Posterior vena cava (tissue), 2 donors: ENCODE measurements around the gene PLEKHA5. TPM values are rescaled to one million over a fixed set of nuclear protein-coding genes. Genes with fewer than 3 reads are reported as not detected.
"Not testable (repeated sequence)": the region's sequence is repeated elsewhere in the genome, so short reads cannot be mapped to it uniquely, and the experiment has no call there.

Source experiments
- DNase-seq: peaks from one replicate; pipeline ENCODE4 v3.0.0-alpha.2; 2020; ENCODE audit warnings: low spot score
- intact Hi-C, 2 donors: fragments of 100-400 bp; cut with DNase I; formaldehyde crosslinking; loops; one replicate each; pipeline versions ENCODE4 v1.14.1 to v1.14.2; 2022 to 2023
- total RNA-seq, 2 donors: library from RNA; stranded (reverse); fragmentation: NEBNext Ultra II Directional; extraction: Animal tissue kit (Norgen Biotek cat#: 25700); gene quantifications; one replicate each; pipeline ENCODE4 v1.2.1, GENCODE V29; 2021
- donor health status: DM: yes; HTN: yes; CAD: no.
- donor health status: DM: yes; HTN: yes; CAD: no.

Gene PLEKHA5
- total RNA-seq, 2 donors from 2014 or later: 22.5 to 27.4 TPM

DNA sequence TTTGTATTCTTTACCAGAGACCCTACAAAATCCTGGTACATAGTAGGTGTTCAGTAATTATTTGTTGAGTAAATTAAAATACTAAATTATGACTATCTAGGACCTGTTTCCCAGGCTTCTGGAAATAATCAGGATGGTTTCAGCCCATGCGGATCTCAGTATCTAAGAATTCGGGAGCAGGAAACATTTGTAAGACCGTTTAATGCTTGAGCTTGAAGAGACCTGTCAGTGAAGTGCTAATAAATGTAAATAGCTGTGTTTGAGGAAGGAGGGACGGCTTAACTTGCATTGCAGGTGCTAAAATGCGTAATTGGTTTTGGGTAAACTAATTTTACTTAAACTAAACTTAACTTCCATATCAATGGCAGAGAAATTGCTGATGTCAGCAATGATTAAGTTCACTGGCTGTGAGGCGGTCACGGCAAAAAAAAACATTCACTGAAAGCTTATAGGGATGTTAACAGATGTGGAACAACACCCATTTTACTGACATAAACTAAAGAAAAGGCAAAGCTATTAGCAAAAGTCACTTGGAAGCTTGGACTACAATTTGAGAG, 281.2 kb downstream of the PLEKHA5 start:
- intact Hi-C loops: no loop called here
- no peak for DNase-seq

DNA sequence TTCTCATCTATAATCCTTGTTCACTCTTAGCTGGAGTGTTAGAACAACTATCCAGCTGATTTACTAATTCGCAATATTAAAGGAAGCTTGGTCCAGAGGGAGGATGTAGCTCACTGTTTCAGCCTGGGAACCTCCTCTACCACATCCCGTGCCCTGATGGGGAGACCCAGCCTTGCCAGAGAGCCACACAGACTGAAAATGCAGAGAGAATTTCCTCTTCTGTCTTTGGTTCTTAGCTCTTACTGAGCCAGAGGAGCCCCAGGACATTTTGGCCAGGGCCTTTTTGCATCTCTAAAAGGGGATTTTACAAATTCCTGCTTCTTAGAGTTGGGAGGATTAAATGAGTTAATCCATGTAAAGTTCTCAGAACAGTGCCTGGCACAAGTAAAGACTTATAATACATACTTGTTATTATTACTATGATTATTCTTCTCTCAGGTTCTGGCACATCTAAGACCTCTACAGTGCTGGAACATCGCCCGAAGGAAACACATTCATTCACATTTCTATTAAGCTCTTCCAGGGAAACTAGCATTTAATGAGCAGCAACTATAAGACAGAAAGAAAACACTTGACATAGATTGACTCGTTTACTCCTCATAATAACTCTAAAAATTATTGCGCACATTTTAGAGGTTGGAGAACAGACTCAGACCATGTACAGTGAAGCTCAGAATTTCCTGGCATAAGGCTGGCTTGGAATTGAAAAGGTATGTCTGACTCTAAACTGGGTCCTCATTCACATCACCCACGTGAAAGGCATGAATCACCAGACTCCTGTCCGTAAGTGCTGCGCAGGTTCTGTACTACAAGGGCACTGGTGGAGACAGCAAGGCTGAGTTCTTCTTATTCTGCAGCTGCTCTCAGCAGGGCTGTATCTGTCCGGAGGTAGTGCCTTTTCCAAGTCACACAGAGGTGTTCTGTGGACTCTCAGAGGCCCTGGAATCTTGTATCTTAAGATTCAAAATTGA, 282.0 kb downstream of the PLEKHA5 start:
- intact Hi-C loops: no loop called here

DNA sequence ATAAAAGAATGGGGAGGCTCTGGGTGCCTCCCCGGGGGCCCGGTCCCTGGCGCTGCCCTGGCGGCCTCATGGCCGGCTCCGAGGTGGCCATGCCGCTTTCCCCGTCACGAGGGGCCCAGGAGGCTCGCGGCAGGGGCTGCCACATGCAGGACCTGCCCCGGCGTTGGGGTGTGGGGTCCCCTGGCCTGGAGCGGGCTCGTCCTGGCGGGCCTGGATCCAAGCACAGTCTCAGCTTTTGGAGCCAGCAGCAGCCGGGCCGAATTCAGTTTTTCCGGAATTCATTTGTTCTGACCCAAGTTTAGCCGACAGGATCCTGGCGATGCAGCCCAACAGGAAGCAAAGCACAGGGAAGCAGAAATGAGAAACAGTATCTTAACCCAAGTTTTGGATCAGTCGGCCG, 283.3 kb downstream of the PLEKHA5 start:
- intact Hi-C loops: no loop called here
- no peak for DNase-seq

More for the DNA sequence above, 282.0 kb downstream of the PLEKHA5 start:
- DNase-seq: no peak

DNA sequence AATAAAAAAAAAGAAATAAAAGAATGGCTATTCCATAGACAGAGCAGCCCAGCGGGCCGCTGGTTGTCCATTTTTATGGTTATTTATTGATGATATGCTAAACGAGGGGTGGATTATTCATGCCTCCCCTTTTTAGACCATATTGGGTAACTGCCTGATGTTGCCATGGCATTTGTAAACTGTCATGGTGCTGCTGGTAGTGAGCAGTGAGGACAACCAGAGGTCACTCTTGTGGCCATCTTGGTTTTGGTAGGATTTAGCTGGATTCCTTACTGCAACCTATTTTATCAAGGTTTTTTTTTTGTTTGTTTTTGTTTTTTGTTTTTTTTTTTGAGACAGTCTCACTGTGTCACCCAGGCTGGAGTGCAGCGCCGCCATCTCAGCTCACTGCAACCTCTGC, 284.0 kb downstream of the PLEKHA5 start:
- DNase-seq, intact Hi-C loops: not testable (repeated sequence)

DNA sequence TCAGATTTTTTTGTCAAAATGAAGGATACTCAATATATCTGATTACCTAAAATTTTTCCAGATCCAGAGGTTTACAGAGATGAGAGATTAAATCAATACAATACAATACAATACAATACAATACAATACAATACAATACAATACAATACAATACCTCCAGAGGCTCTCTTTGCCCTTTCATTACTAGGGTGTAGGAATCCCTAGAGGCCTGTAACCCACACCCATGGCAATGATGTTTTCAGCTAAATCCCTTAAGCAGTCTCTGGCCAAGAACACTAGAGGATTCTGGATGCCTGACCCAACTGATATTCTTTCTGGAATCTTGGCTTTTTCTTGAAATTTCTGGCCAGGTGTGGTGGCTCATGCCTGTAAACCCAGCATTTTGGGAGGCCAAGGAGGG, 286.0 kb downstream of the PLEKHA5 start:
- intact Hi-C loops: no loop called here
- no peak for DNase-seq

DNA sequence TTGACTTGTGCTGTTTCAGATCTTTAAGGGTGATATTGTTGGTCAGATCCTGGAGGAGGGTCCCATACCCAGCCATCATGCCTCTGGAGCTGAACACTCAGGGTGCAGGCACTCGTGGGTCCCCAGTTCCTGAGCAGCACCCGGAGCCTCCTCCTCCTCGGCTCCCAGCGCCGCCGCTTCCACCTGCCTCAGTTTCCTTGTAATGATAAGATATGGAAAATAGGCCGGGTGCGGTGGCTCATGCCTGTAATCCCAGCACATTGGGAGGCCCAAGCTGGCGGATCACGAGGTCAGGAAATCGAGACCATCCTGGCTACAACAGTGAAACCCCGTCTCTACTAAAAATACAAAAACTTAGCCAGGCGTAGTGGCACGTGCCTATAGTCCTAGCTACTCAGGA, 289.6 kb downstream of the PLEKHA5 start:
- intact Hi-C loops: no loop called here
- DNase-seq: no peak

DNA sequence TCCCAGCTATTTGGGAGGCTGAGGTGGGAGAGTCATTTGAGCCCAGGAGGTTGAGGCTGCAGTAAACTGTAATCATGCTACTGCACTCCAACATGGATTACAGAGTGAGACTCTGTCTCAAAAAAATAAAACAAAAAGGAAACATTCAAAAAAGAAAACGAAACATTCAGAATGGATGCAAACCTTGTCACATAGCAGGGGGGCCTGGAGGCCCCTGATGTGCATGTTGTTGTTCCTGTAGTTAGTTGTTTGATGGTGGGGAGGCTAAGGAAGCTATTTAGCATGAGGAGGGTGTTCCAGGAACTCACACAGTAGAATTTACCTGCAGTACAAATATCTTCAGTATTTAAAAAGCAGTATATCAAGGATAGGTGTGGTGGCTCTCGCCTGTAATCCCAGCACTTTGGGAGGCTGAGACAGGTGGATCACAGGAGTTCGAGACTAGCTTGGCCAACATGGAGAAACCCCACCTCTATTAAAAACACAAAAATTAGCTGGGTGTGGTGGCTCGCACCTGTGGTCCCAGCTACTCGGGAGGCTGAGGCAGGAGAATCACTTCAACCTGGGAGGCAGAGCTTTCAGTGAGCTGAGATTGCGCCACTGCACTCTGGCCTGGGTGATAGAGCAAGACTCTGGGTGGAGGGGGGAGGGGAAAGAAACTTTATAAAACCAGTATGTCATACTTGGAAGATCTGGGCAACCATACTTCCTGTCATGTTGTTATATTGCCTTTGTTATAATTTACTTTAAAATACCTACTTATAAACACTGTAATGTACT, 292.2 kb downstream of the PLEKHA5 start:
- intact Hi-C loops: no loop called here
- DNase-seq: no peak

DNA sequence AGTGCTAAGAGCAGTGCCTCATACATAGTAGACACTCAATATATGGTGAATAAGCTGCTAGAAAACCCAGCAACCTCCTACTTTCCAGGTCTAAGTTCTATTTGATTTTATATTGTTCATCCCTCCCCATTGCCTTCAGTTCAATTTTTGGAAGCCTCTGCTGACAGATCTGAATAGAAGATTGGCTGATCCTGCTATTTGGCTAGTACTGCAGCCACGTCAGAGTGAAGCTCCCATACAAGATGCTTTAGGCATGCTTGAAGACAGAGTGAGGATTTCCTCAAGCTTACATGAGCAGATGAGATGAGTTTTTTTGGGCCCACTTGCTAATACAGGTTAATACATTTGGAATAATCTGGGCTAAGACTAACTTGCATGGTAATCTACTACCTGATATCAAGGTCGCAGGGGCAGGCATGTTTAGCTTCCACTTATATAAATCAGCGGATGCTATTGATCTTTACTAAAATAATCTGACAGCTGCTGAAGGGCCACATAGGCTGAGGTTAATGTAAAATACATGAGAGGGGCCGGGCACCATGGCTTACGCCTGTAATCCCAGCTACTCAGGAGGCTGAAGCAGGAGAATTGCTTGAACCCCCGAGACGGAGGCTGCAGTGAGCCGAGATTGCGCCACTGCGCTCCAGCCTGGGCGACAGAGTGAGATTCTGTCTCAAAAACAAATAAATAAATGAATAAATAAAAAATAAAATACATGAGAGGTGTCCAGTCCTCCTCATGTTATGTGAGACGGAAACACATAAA, 293.8 kb downstream of the PLEKHA5 start:
- no peak for DNase-seq
- intact Hi-C loops: no loop called here
